GM18505 (cell line): ENCODE measurements around the gene FAM187B.
"Not testable (repeated sequence)": the region's sequence is repeated elsewhere in the genome, so short reads cannot be mapped to it uniquely, and the experiment has no call there.

ENCODE experiments used
- ATAC-seq: cut with Tn5 transposase; IDR thresholded peaks from one replicate; pipeline ENCODE4 v1.9.1; 2021; ENCODE audit not compliant: unreplicated experiment
- POLR2A ChIP-seq: IDR thresholded peaks from 4 replicates; pipeline ENCODE4 v1.6.1; 2011; ENCODE audit warnings: borderline replicate concordance; ENCODE audit not compliant: insufficient read depth, insufficient read length; ENCODE audit errors: extremely low read depth

The FAM187B gene

GRCh38 chr19:35236638-35237400, 8.3 kb upstream of the FAM187B start:
- TF ChIP-seq POLR2A = no peak
- no peak for ATAC-seq

- ATAC-seq = no peak
- TF ChIP-seq POLR2A = no peak
Observed at GRCh38 chr19:35232912-35233311, 4.4 kb upstream of the FAM187B start.

- TF ChIP-seq POLR2A = no peak
- no peak for ATAC-seq
Observed at GRCh38 chr19:35231956-35232645, 3.6 kb upstream of the FAM187B start.

- no peak for ATAC-seq
- TF ChIP-seq POLR2A = no peak
Observed at GRCh38 chr19:35229601-35230000, 1.1 kb upstream of the FAM187B start.

GRCh38 chr19:35226748-35227147, 1.8 kb downstream of the FAM187B start:
- ATAC-seq = no peak
- TF ChIP-seq POLR2A = no peak

- TF ChIP-seq POLR2A = no peak
- ATAC-seq = no peak
Observed at GRCh38 chr19:35225951-35226350, 2.6 kb downstream of the FAM187B start.

GRCh38 chr19:35224681-35225571, 3.6 kb downstream of the FAM187B start:
- no peak for TF ChIP-seq POLR2A
- no peak for ATAC-seq

- no peak for TF ChIP-seq POLR2A
Observed at GRCh38 chr19:35223862-35224505, 4.6 kb downstream of the FAM187B start.

GRCh38 chr19:35223084-35223790, 5.3 kb downstream of the FAM187B start:
- no peak for TF ChIP-seq POLR2A
- no peak for ATAC-seq

More at GRCh38 chr19:35223862-35224505, 4.6 kb downstream of the FAM187B start:
- ATAC-seq = no peak

GRCh38 chr19:35222373-35223015, 6.0 kb downstream of the FAM187B start:
- TF ChIP-seq POLR2A = no peak
- ATAC-seq = no peak

- not testable (repeated sequence) for ATAC-seq
Observed at GRCh38 chr19:35220973-35221590, 7.5 kb downstream of the FAM187B start.
